ENCODE measurements around the gene CAMSAP2.

DNA sequence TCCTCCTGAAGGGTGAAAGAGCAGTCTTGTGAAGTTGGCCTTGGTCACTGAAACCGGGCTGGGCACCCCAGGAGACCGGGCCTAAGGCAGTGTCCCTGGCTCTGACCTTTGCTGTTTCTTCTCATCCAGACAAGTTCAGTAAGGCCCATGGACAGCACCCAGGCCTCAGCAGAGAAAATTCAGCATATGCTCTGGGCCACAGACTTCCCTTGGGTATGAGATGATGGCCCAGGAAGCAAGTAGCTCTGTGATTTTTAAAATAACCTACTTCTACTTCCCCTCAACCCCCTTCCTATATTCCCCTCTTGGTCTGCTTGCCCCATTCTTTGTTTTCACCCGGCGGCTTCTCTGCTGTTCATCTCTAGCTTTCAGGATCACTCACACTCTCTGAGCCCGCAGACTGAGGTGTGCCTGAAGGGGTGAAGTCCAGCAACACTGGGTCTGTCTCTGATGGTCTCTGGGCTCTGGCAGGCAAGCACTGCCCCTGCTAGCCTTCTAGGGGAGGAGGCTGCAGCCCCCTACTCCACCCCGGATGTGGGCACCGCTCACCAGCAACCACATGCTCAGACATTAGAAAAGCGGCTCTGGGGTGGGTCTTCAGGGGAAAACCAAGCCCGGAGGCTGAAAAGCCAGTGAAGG is 131.2 kb downstream of the CAMSAP2 start:
- TF ChIP-seq, protein P1, sequence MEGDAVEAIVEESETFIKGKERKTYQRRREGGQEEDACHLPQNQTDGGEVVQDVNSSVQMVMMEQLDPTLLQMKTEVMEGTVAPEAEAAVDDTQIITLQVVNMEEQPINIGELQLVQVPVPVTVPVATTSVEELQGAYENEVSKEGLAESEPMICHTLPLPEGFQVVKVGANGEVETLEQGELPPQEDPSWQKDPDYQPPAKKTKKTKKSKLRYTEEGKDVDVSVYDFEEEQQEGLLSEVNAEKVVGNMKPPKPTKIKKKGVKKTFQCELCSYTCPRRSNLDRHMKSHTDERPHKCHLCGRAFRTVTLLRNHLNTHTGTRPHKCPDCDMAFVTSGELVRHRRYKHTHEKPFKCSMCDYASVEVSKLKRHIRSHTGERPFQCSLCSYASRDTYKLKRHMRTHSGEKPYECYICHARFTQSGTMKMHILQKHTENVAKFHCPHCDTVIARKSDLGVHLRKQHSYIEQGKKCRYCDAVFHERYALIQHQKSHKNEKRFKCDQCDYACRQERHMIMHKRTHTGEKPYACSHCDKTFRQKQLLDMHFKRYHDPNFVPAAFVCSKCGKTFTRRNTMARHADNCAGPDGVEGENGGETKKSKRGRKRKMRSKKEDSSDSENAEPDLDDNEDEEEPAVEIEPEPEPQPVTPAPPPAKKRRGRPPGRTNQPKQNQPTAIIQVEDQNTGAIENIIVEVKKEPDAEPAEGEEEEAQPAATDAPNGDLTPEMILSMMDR (optimal IDR thresholded peaks at IDR 0.05 in 1 of 3, IDR thresholded peaks at IDR 0.05 in 1 of 3, conservative IDR thresholded peaks at IDR 0.05 in 1 of 3; ENCODE audit: extremely low read depth in 1 of 3, insufficient read depth in 2 of 3, low read length in 3 of 3) = no peak
- TF ChIP-seq EZH2 (IDR thresholded peaks at IDR 0.05; ENCODE audit: low read length) = no peak

All from keratinocyte (primary cell).